ENCODE measurements around the gene CLP1.

DNA sequence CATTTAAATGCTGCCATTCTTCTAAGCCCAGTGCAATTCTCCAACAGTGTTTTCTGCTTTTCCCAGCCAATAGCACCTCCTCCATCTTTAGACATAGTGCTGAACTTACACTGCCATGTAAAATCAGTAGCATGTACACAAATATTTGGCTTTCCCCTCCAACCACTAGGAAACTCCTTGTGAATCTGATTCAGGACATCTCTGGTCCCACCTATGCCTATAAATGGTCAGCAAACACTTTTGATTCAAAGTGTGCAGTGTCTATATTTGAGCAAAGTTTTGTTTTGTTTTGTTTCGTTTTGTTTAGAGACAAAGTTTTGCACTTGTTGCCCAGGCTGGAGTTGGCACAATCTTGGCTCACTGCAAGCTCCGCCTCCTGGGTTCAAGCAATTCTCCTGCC lies 32.7 kb upstream of the CLP1 start:
- TF ChIP-seq, protein P1, sequence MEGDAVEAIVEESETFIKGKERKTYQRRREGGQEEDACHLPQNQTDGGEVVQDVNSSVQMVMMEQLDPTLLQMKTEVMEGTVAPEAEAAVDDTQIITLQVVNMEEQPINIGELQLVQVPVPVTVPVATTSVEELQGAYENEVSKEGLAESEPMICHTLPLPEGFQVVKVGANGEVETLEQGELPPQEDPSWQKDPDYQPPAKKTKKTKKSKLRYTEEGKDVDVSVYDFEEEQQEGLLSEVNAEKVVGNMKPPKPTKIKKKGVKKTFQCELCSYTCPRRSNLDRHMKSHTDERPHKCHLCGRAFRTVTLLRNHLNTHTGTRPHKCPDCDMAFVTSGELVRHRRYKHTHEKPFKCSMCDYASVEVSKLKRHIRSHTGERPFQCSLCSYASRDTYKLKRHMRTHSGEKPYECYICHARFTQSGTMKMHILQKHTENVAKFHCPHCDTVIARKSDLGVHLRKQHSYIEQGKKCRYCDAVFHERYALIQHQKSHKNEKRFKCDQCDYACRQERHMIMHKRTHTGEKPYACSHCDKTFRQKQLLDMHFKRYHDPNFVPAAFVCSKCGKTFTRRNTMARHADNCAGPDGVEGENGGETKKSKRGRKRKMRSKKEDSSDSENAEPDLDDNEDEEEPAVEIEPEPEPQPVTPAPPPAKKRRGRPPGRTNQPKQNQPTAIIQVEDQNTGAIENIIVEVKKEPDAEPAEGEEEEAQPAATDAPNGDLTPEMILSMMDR (IDR thresholded peaks at IDR 0.05; ENCODE audit: insufficient read depth, low read length): no peak
- TF ChIP-seq POLR2AphosphoS5 (IDR thresholded peaks at IDR 0.05; ENCODE audit: low read depth): no peak
- TF ChIP-seq GABPA (IDR thresholded peaks at IDR 0.05; ENCODE audit: low read depth): no peak
- TF ChIP-seq, protein P2, sequence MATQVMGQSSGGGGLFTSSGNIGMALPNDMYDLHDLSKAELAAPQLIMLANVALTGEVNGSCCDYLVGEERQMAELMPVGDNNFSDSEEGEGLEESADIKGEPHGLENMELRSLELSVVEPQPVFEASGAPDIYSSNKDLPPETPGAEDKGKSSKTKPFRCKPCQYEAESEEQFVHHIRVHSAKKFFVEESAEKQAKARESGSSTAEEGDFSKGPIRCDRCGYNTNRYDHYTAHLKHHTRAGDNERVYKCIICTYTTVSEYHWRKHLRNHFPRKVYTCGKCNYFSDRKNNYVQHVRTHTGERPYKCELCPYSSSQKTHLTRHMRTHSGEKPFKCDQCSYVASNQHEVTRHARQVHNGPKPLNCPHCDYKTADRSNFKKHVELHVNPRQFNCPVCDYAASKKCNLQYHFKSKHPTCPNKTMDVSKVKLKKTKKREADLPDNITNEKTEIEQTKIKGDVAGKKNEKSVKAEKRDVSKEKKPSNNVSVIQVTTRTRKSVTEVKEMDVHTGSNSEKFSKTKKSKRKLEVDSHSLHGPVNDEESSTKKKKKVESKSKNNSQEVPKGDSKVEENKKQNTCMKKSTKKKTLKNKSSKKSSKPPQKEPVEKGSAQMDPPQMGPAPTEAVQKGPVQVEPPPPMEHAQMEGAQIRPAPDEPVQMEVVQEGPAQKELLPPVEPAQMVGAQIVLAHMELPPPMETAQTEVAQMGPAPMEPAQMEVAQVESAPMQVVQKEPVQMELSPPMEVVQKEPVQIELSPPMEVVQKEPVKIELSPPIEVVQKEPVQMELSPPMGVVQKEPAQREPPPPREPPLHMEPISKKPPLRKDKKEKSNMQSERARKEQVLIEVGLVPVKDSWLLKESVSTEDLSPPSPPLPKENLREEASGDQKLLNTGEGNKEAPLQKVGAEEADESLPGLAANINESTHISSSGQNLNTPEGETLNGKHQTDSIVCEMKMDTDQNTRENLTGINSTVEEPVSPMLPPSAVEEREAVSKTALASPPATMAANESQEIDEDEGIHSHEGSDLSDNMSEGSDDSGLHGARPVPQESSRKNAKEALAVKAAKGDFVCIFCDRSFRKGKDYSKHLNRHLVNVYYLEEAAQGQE (IDR thresholded peaks at IDR 0.05; ENCODE audit: insufficient replicate concordance, low read depth): no peak
